ENCODE results near the gene NKG7.

Gene NKG7

GRCh38 chr19:51341976-51342580 is 30.4 kb downstream of the NKG7 start, which contains the start of gene VSIG10L:
Gene VSIG10L (minus strand): TSS chr19:51342139. CDS start chr19:51342124, 15 bp downstream.
- Mint-ChIP-seq H3K4me3 (peak within 1 kb of the TSS; percentile 98), H3K4me1 (peaks cover 39% of the 10 kb centered on the region)

GRCh38 chr19:51341066-51341465 is 31.4 kb downstream of the NKG7 start:
- no peaks in the 10 kb centered on the region for H3K9me3 Mint-ChIP-seq
- H3K4me1 Mint-ChIP-seq, result peaks cover 39% of the 10 kb centered on the region
- no peak for ATAC-seq (ENCODE audit: low read depth)
- no peak for DNase-seq (ENCODE audit: low spot score in 2 of 2)
- H3K27ac Mint-ChIP-seq, result peak overlapping the region; percentile 53
- peak overlapping the region; percentile 98 for H3K4me3 Mint-ChIP-seq
- peaks cover 2% of the 10 kb centered on the region for H3K36me3 Mint-ChIP-seq
- no peaks in the 10 kb centered on the region for H3K27me3 Mint-ChIP-seq

More at GRCh38 chr19:51341976-51342580, 30.4 kb downstream of the NKG7 start, which contains the start of gene VSIG10L:
- Mint-ChIP-seq H3K27ac (peak within 1 kb of the TSS; percentile 63), H3K27me3 (no peaks in the 10 kb centered on the region), H3K36me3 (peaks cover 3% of the 10 kb centered on the region), H3K9me3 (no peaks in the 10 kb centered on the region)
- DNase-seq (ENCODE audit: low spot score in 2 of 2), result no peak
- ATAC-seq (ENCODE audit: low read depth), result no peak

GRCh38 chr19:51339687-51340656 is 32.5 kb downstream of the NKG7 start:
- ATAC-seq (ENCODE audit: low read depth), result peak; percentile 68
- peaks cover 33% of the 10 kb centered on the region for H3K4me1 Mint-ChIP-seq
- H3K9me3 Mint-ChIP-seq, result no peaks in the 10 kb centered on the region
- H3K27me3 Mint-ChIP-seq, result no peaks in the 10 kb centered on the region
- peaks cover 2% of the 10 kb centered on the region for H3K36me3 Mint-ChIP-seq
- peak; percentile 80 to 87 for DNase-seq (ENCODE audit: low spot score in 2 of 2)
- H3K27ac Mint-ChIP-seq, result peak overlapping the region; percentile 53
- H3K4me3 Mint-ChIP-seq, result peak overlapping the region; percentile 98

GRCh38 chr19:51339313-51339686 is 33.2 kb downstream of the NKG7 start:
- no peak for DNase-seq (ENCODE audit: low spot score in 2 of 2)
- H3K27ac Mint-ChIP-seq, result peak overlapping the region; percentile 53
- no peaks in the 10 kb centered on the region for H3K9me3 Mint-ChIP-seq
- peak; percentile 3 for ATAC-seq (ENCODE audit: low read depth)
- peaks cover 29% of the 10 kb centered on the region for H3K4me1 Mint-ChIP-seq
- no peaks in the 10 kb centered on the region for H3K27me3 Mint-ChIP-seq
- H3K4me3 Mint-ChIP-seq, result peak overlapping the region; percentile 98
- peaks cover 2% of the 10 kb centered on the region for H3K36me3 Mint-ChIP-seq

GRCh38 chr19:51338563-51339312 is 33.7 kb downstream of the NKG7 start:
- ATAC-seq (ENCODE audit: low read depth) (peak; percentile 70), DNase-seq (ENCODE audit: low spot score in 2 of 2) (peak; percentile 86 to 92)
- H3K9me3 Mint-ChIP-seq, result no peaks in the 10 kb centered on the region
- H3K4me3 Mint-ChIP-seq, result peak overlapping the region; percentile 98
- peaks cover 24% of the 10 kb centered on the region for H3K4me1 Mint-ChIP-seq
- peak overlapping the region; percentile 53 for H3K27ac Mint-ChIP-seq
- H3K27me3 Mint-ChIP-seq, result no peaks in the 10 kb centered on the region
- H3K36me3 Mint-ChIP-seq, result peaks cover 2% of the 10 kb centered on the region

GRCh38 chr19:51337861-51338562 is 34.4 kb downstream of the NKG7 start:
- H3K9me3 Mint-ChIP-seq, result no peaks in the 10 kb centered on the region
- no peak overlapping the region for H3K27ac Mint-ChIP-seq
- H3K4me1 Mint-ChIP-seq, result peaks cover 22% of the 10 kb centered on the region
- peak overlapping the region; percentile 98 for H3K4me3 Mint-ChIP-seq
- H3K36me3 Mint-ChIP-seq, result peaks cover 2% of the 10 kb centered on the region
- ATAC-seq (ENCODE audit: low read depth) (no peak), DNase-seq (ENCODE audit: low spot score in 2 of 2) (no peak)
- H3K27me3 Mint-ChIP-seq, result no peaks in the 10 kb centered on the region

- Mint-ChIP-seq H3K27me3 (no peaks in the 10 kb centered on the region), H3K27ac (no peak overlapping the region), H3K36me3 (peaks cover 2% of the 10 kb centered on the region), H3K4me3 (no peak overlapping the region), H3K9me3 (no peaks in the 10 kb centered on the region), H3K4me1 (peaks cover 15% of the 10 kb centered on the region)
- DNase-seq (ENCODE audit: low spot score in 2 of 2) (no peak), ATAC-seq (ENCODE audit: low read depth) (no peak)
Measured at GRCh38 chr19:51337141-51337860, 35.2 kb downstream of the NKG7 start.

GRCh38 chr19:51333836-51334460 is 38.5 kb downstream of the NKG7 start:
- no peaks in the 10 kb centered on the region for H3K9me3 Mint-ChIP-seq
- H3K36me3 Mint-ChIP-seq, result peaks cover 14% of the 10 kb centered on the region

GRCh38 chr19:51331716-51332115 is 40.7 kb downstream of the NKG7 start:
- no peak for ATAC-seq (ENCODE audit: low read depth)
- no peak overlapping the region for H3K4me3 Mint-ChIP-seq
- H3K36me3 Mint-ChIP-seq, result peaks cover 14% of the 10 kb centered on the region
- H3K27ac Mint-ChIP-seq, result no peak overlapping the region
- DNase-seq (ENCODE audit: low spot score in 2 of 2), result no peak
- H3K4me1 Mint-ChIP-seq, result peaks cover 6% of the 10 kb centered on the region
- no peaks in the 10 kb centered on the region for H3K9me3 Mint-ChIP-seq
- peaks cover 11% of the 10 kb centered on the region for H3K27me3 Mint-ChIP-seq

More at GRCh38 chr19:51333836-51334460, 38.5 kb downstream of the NKG7 start:
- DNase-seq (ENCODE audit: low spot score in 2 of 2), result no peak
- ATAC-seq (ENCODE audit: low read depth), result no peak
- H3K27ac Mint-ChIP-seq, result no peak overlapping the region
- peaks cover 6% of the 10 kb centered on the region for H3K4me1 Mint-ChIP-seq
- no peak overlapping the region for H3K4me3 Mint-ChIP-seq
- peaks cover 6% of the 10 kb centered on the region for H3K27me3 Mint-ChIP-seq

- DNase-seq (ENCODE audit: low spot score in 2 of 2), result no peak
- Mint-ChIP-seq H3K36me3 (peaks cover 12% of the 10 kb centered on the region), H3K27ac (no peak overlapping the region), H3K27me3 (peaks cover 13% of the 10 kb centered on the region), H3K4me3 (no peak overlapping the region), H3K4me1 (peaks cover 6% of the 10 kb centered on the region), H3K9me3 (no peaks in the 10 kb centered on the region)
- no peak for ATAC-seq (ENCODE audit: low read depth)
Measured at GRCh38 chr19:51331193-51331592, 41.3 kb downstream of the NKG7 start.

- Mint-ChIP-seq H3K36me3 (peaks cover 12% of the 10 kb centered on the region), H3K27ac (no peak overlapping the region), H3K4me1 (peaks cover 6% of the 10 kb centered on the region), H3K4me3 (no peak overlapping the region), H3K9me3 (no peaks in the 10 kb centered on the region), H3K27me3 (peaks cover 20% of the 10 kb centered on the region)
- DNase-seq (ENCODE audit: low spot score in 2 of 2) (no peak), ATAC-seq (ENCODE audit: low read depth) (no peak)
Measured at GRCh38 chr19:51330366-51330765, 42.1 kb downstream of the NKG7 start.

GRCh38 chr19:51329411-51329810 is 43.0 kb downstream of the NKG7 start:
- Mint-ChIP-seq H3K36me3 (peaks cover 12% of the 10 kb centered on the region), H3K9me3 (no peaks in the 10 kb centered on the region), H3K4me1 (peaks cover 6% of the 10 kb centered on the region), H3K27me3 (peaks cover 22% of the 10 kb centered on the region), H3K27ac (no peak overlapping the region), H3K4me3 (no peak overlapping the region)
- DNase-seq (ENCODE audit: low spot score in 2 of 2) (no peak), ATAC-seq (ENCODE audit: low read depth) (no peak)

All from memory B cell (primary cell).